ENCODE measurements around the gene GNGT2.
"Not testable (repeated sequence)": the region's sequence is repeated elsewhere in the genome, so short reads cannot be mapped to it uniquely, and the experiment has no call there.

Gene GNGT2

DNA sequence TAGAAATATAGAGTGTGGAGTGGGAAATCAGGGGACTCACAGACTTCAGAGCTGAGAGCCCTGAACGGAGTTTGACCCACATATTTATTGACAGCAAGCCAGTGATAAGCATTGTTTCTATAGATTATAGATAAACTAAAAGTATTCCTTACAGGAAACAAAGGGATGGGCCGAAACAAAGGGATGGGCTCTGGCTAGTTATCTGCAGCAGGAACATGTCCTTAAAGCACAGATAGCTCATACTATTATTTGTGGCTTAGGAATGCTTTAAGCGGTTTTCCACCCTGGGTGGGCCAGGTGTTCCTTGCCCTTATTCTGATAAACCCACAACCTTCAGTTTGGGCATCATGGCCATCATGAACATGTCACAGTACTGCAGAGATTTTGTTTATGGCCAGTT, 39.7 kb downstream of the GNGT2 start:
- not testable (repeated sequence) for H3K27ac Mint-ChIP-seq (ENCODE audit: low read depth); H3K4me3 Mint-ChIP-seq; ATAC-seq (replicated peaks; ENCODE audit: extremely low read depth, poor library complexity, severe bottlenecking); H3K36me3 Mint-ChIP-seq (ENCODE audit: insufficient read depth); H3K4me1 Mint-ChIP-seq; DNase-seq (ENCODE audit: low spot score in 2 of 2)
- Mint-ChIP-seq H3K9me3 (peaks cover 11% of the 10 kb centered on the region), H3K27me3 (peaks cover 93% of the 10 kb centered on the region)

DNA sequence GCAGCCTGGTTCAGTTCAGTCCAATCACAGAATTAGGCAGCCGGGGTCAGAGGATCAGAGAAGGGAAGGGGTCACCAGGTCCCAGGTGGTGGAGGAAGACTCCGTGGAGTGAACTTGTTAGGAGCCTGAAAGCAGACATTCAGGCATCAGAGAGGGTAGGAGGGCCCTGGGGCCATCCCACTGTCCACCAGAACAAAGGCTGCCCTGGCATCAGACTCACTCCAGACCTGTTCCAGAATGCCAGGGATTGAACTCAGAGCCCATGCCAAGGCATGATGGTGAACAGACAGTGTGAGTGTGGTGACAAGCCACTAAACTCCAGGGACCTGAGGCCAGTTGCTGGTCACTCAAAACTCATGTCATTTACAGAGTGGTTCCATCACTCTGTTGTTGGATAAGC, 40.2 kb downstream of the GNGT2 start:
- Mint-ChIP-seq H3K27ac (ENCODE audit: low read depth) (no peak overlapping the region), H3K9me3 (peaks cover 6% of the 10 kb centered on the region), H3K4me1 (no peaks in the 10 kb centered on the region), H3K27me3 (peaks cover 93% of the 10 kb centered on the region), H3K36me3 (ENCODE audit: insufficient read depth) (no peaks in the 10 kb centered on the region), H3K4me3 (no peak overlapping the region)
- DNase-seq (ENCODE audit: low spot score in 2 of 2) (no peak), ATAC-seq (replicated peaks; ENCODE audit: extremely low read depth, poor library complexity, severe bottlenecking) (no peak)

DNA sequence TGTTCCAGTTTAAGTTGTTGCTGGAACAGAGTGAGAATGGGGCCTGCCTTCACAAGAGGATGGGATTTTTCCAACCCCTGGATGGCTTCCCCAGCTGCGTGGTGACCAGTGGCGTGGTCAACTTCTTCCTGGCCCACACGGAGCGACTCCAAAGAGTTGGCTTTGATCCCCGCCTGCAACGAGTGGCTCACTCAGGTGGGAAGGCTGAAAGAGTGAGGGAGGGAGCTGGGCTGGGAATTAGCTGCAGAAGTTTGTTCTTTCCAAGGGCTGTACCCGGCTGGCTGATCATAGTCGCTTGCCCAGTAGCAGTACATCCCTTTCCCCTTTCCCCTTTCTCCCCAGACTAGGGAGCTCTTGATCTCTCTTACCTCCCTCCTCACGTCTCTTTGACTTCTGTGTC, 41.7 kb downstream of the GNGT2 start:
- DNase-seq (ENCODE audit: low spot score in 2 of 2) (no peak), ATAC-seq (replicated peaks; ENCODE audit: extremely low read depth, poor library complexity, severe bottlenecking) (no peak)
- H3K4me3 Mint-ChIP-seq: no peak overlapping the region
- H3K4me1 Mint-ChIP-seq: no peaks in the 10 kb centered on the region
- no peaks in the 10 kb centered on the region for H3K9me3 Mint-ChIP-seq
- H3K27ac Mint-ChIP-seq (ENCODE audit: low read depth): no peak overlapping the region
- H3K27me3 Mint-ChIP-seq: peaks cover 80% of the 10 kb centered on the region
- no peaks in the 10 kb centered on the region for H3K36me3 Mint-ChIP-seq (ENCODE audit: insufficient read depth)

DNA sequence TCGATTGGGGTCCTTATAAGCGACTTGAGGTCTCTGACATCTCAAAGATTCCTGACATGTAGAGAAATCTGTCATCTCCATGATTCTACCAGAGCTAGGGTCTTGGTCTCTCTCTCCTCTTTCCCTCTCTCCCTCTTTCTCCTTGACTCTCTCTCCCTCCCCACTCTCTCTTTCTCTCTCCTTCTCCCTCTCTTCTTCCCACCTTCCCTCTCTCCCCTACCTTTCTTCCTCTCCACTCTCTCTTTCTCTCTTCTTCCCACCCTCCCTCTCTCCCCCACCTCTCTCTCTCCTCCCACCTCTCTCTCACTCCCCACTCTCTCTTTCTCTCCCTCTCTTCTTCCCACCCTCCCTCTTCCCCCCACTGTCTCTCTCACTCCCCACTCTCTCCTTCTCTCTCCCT, 45.2 kb downstream of the GNGT2 start:
- no peaks in the 10 kb centered on the region for H3K36me3 Mint-ChIP-seq (ENCODE audit: insufficient read depth)
- no peak for DNase-seq (ENCODE audit: low spot score in 2 of 2)
- H3K27me3 Mint-ChIP-seq: peaks cover 63% of the 10 kb centered on the region
- no peaks in the 10 kb centered on the region for H3K4me1 Mint-ChIP-seq
- no peak overlapping the region for H3K4me3 Mint-ChIP-seq
- no peak for ATAC-seq (replicated peaks; ENCODE audit: extremely low read depth, poor library complexity, severe bottlenecking)
- H3K9me3 Mint-ChIP-seq: no peaks in the 10 kb centered on the region
- H3K27ac Mint-ChIP-seq (ENCODE audit: low read depth): no peak overlapping the region

DNA sequence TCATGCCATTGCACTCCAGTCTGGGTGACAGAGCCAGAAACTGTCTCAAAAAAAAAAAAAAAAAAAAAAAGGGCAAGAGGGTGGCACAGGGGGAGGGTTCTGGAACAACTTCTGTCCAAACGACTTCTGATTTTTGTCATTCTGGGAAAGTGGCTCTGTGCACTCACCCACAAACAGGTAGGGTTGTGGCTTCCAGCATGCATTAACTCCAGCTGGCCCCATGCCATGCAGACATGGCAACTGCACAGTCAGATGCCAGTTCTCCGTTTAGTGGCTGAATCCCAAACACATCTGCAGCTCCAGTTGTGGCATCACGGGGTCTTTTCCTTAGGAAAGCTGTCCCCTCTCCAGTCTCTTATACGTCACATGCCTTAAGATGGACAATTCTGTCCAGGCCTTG, 47.5 kb downstream of the GNGT2 start:
- ATAC-seq (replicated peaks; ENCODE audit: extremely low read depth, poor library complexity, severe bottlenecking): no peak
- Mint-ChIP-seq H3K27me3 (peaks cover 63% of the 10 kb centered on the region), H3K4me1 (no peaks in the 10 kb centered on the region), H3K27ac (ENCODE audit: low read depth) (no peak overlapping the region), H3K9me3 (no peaks in the 10 kb centered on the region), H3K36me3 (ENCODE audit: insufficient read depth) (peaks cover 2% of the 10 kb centered on the region), H3K4me3 (no peak overlapping the region)
- DNase-seq (ENCODE audit: low spot score in 2 of 2): no peak

DNA sequence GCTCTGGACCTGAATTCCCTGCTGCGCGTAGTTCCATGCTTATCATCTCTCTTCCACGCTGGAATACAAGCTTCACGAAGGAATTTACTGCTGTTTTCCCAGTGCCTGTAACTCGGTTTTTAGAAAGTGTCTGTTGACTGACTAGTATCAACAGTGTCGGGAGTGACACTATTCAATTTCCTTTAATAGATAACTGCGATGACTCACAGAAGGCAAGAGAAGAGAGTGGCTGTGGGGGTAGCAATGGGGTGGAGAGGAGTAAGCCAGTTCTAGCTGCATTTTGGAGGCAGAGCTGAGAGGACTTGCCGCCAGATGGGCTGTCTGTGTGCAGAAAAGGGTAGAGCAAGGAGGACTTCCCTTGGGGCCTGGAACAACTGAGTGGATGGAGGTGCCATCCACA, 52.6 kb downstream of the GNGT2 start:
- peaks cover 2% of the 10 kb centered on the region for H3K36me3 Mint-ChIP-seq (ENCODE audit: insufficient read depth)
- peaks cover 68% of the 10 kb centered on the region for H3K27me3 Mint-ChIP-seq
- no peak overlapping the region for H3K4me3 Mint-ChIP-seq
- no peaks in the 10 kb centered on the region for H3K9me3 Mint-ChIP-seq
- no peak for ATAC-seq (replicated peaks; ENCODE audit: extremely low read depth, poor library complexity, severe bottlenecking)
- DNase-seq (ENCODE audit: low spot score in 2 of 2): no peak
- no peaks in the 10 kb centered on the region for H3K4me1 Mint-ChIP-seq
- no peak overlapping the region for H3K27ac Mint-ChIP-seq (ENCODE audit: low read depth)

DNA sequence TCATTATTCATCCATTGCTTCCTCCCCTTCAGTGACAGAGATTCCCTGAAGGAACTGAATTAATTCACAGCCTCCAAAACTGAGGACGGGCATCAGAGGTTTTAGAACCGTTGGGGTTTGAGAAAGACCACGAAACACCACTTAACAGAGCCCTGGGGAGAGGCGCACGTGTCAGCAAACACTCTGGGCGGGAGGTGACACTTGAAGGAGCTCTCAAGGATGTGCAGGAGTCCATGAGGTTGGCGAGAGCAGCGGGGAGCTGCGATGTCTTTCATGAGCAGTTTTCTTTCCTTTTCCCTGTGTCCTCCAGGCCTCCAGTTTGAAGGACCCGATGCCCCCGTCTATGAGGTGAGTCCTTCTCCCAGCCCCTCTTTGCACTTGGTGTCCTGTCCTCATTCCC, 54.1 kb downstream of the GNGT2 start:
- ATAC-seq (replicated peaks; ENCODE audit: extremely low read depth, poor library complexity, severe bottlenecking) (no peak), DNase-seq (ENCODE audit: low spot score in 2 of 2) (no peak)
- Mint-ChIP-seq H3K27me3 (peaks cover 77% of the 10 kb centered on the region), H3K27ac (ENCODE audit: low read depth) (no peak overlapping the region), H3K4me3 (no peak overlapping the region), H3K36me3 (ENCODE audit: insufficient read depth) (peaks cover 2% of the 10 kb centered on the region), H3K4me1 (no peaks in the 10 kb centered on the region), H3K9me3 (no peaks in the 10 kb centered on the region)

Data from central memory CD8-positive, alpha-beta T cell (primary cell).